ENCODE results near the gene FGD2.

GRCh38 chr6:36958775-36959554, 46.5 kb upstream of the FGD2 start:
- no peak for TF ChIP-seq CTCF (IDR thresholded peaks at IDR 0.05)
- TF ChIP-seq POLR2AphosphoS5 (IDR thresholded peaks at IDR 0.05): no peak
- no peak for TF ChIP-seq POLR2A (IDR thresholded peaks at IDR 0.05)
